ENCODE data around the gene BEND7.

DNA sequence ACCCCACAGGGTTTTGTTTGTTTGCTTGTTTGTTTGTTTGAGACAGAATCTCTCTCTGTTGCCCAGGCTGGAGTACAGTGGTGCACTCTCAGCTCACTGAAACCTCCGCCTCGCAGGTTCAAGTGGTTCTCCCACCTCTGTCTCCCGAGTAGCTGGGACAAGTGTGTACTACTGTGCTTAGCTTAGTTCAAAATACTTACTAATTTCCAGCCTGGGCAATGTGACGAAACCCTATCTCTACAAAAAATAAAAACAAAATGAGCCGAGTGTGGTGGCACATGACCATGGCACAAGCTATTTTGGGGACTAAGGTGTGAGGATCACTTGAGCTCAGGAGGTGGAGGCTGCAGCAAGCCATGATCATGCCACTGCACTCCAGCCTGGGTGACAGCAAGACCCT lies 42.7 kb upstream of the BEND7 start:
- no peak for TF ChIP-seq POLR2A (IDR thresholded peaks at IDR 0.05; ENCODE audit: low read depth, low read length)
- TF ChIP-seq, protein P1, sequence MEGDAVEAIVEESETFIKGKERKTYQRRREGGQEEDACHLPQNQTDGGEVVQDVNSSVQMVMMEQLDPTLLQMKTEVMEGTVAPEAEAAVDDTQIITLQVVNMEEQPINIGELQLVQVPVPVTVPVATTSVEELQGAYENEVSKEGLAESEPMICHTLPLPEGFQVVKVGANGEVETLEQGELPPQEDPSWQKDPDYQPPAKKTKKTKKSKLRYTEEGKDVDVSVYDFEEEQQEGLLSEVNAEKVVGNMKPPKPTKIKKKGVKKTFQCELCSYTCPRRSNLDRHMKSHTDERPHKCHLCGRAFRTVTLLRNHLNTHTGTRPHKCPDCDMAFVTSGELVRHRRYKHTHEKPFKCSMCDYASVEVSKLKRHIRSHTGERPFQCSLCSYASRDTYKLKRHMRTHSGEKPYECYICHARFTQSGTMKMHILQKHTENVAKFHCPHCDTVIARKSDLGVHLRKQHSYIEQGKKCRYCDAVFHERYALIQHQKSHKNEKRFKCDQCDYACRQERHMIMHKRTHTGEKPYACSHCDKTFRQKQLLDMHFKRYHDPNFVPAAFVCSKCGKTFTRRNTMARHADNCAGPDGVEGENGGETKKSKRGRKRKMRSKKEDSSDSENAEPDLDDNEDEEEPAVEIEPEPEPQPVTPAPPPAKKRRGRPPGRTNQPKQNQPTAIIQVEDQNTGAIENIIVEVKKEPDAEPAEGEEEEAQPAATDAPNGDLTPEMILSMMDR (conservative IDR thresholded peaks at IDR 0.05; ENCODE audit: low read depth, low read length): no peak
- no peak for TF ChIP-seq FOS (IDR thresholded peaks at IDR 0.05; ENCODE audit: low read depth, low read length)
- TF ChIP-seq MXI1 (IDR thresholded peaks at IDR 0.05; ENCODE audit: borderline replicate concordance, low read depth, low read length): no peak
- no peak for TF ChIP-seq BHLHE40 (IDR thresholded peaks at IDR 0.05; ENCODE audit: low read depth, low read length)
- no peak for TF ChIP-seq CHD1 (IDR thresholded peaks at IDR 0.05; ENCODE audit: low read depth, low read length)
- TF ChIP-seq SMC3 (IDR thresholded peaks at IDR 0.05; ENCODE audit: low read depth, low read length): no peak
- no peak for TF ChIP-seq RFX5 (IDR thresholded peaks at IDR 0.05; ENCODE audit: low read depth, low read length)
- no peak for TF ChIP-seq RAD21 (IDR thresholded peaks at IDR 0.05; ENCODE audit: low read length)
- TF ChIP-seq MAZ (IDR thresholded peaks at IDR 0.05; ENCODE audit: borderline replicate concordance, low read depth, low read length): no peak
- no peak for TF ChIP-seq CEBPB (IDR thresholded peaks at IDR 0.05; ENCODE audit: low read depth, low read length)
- TF ChIP-seq MAFK (IDR thresholded peaks at IDR 0.05; ENCODE audit: low read depth, low read length): no peak
- no peak for TF ChIP-seq RCOR1 (IDR thresholded peaks at IDR 0.05; ENCODE audit: insufficient replicate concordance, low read length)

Data from IMR-90 (cell line).